NCI-H187 (cell line): ENCODE results near the gene ZNF394.
A peak's percentile ranks its signal among the peaks of the same experiment; 100 is the strongest.

ENCODE experiments used
- DNase-seq, 2 experiments: peaks; one replicate each; lab custom pipeline; 2025; lab: John Stamatoyannopoulos, UW

The ZNF394 gene

GRCh38 chr7:99493823-99494222, 6.3 kb downstream of the ZNF394 start:
- DNase-seq: no peak

GRCh38 chr7:99490878-99491277, 9.2 kb downstream of the ZNF394 start:
- DNase-seq: no peak

DNA sequence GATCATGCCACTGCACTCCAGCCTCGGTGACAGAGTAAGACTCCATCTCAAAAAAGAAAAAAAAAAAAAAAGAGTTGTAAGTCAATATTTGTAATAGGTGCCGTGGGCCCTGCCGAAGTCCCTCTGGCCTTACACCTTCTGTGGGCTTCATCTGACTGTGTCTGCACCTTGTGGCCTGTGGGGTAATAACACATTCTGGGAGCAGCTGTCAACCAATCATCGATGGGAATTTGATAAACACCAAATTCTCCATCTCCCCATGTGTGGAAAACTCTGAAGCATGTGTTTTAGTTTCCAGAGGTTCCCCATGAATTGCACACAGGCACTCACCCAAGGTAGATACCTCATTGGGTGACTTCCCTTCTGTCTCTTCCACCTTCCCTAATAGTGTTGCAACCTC, 10.8 kb downstream of the ZNF394 start:
- DNase-seq: no peak

DNA sequence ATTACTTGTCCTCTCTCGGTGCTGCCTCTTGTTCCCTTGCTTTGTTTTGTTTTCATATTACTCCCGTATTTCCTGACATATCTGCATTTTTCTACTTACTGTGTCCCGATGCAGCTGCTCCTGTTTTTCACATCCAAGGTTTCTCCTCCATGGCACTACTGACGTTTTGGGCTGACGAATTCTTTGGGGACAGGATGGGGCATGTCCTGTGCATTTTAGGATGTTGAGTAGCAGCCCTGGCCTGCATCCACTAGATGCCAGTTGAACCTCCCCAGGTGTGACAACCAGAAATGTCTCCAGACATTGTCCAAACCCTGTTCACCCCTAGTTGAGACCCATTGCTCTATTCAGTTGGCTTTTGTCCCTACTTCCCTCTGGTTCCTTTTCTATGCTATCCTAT, 15.0 kb downstream of the ZNF394 start:
- DNase-seq: no peak

DNA sequence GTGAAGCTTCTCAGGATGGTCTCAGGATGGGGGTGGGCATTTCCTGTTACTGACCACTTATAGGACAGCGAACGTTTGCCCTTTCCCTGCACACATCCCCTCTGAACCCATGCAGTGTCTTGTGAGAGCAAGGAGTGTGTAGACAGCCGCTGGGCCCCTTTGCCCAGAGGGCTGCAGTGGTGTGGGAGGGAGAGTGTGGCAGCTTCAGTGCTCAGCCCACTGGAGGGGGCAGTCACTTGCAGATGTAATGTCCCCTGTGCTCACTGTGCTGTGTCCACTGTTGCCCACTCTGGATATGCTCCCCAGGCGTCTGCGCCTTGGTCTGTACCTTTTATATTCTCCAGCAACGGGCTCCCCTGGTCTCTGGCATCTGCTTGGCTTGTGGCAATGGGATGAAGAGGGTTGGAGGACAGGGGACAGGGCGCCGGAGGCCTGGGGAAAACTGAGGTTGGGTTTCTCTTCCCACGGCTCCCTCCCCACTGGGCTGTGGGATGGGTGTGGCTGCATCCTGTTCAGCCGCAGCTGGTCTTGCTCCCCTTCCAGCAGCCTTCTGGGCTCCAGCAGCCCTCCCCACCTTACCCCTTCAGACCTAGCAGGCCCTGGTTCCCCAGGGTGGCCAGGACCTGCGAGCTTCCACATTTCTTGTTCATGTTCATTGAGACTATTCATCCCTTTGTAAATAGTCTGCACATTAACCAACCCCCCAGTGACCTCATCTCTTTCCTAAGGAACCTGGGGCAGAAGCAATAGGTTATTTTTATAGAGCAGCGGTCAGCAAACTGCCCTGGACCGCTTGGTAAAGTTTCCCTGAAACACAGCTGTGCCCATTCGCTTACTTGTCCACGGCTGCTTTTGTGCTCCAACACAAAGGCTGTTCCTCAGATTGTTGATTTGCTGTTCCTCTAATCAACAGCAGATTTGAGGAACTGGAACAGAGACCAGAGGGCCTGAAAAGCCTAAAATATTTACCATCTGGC, 21.3 kb downstream of the ZNF394 start:
- DNase-seq: no peak

DNA sequence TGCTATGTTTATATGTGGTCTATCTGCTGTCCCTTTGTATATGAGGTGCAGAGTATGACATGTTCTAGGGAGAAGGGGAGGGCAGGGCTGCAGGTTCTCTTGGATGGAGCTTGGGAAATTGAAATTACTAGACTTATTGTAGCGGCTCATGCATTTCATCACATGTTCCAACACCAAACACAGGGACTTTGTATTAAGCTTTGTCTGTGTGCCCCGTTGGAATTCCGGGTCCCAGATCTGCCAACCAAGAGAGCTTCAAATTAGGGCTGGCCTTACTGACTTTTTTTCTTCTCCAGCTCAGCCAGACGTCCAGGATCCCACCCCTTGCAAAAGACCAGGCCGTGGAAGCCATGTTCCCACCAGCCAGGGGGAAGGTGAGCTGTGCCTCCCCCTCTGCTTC, 24.0 kb downstream of the ZNF394 start:
- no peak for DNase-seq

- DNase-seq: no peak
These were observed 26.8 kb downstream of the ZNF394 start for GRCh38 chr7:99473315-99473596.

DNA sequence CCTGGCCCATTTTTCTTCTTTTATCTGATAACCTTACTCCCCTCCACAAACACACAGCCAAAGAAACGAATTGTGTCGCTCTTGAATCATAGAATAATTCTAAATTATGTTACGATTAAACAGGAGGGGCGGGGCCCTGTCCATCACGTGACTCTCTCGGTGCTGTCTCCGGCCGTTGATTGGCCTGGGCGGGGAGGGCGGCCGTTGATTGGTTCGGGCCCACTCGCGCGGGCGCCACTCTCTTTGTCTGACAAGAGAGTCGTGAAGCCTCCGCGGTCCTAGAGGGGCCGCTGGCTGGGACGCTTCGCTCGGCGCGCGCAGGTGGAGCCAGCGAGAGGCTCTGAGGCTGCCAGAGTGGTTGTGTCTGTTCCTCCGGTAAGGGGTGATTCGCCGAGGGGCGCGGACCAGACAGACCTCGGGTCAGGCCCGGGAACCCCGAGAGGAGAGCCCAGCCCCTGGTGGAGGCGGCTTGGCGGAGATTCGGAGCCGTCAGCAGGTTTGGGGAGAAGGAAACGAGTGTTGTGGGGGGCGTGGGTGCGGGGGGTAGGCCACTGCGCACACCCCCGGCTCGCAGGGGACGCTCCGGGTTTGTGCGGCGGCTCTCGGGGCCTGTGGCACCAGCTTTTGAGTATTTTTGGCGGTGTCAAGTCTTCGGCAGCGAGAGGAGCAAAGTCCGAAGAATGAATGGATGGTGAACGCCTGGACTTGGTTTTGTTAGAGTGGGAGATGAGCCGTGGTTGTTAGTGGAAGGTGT, 27.3 kb downstream of the ZNF394 start, which contains the start of gene ZNF789:
Gene ZNF789 (plus strand): TSS at position 330 of the 754 bp plus-strand sequence. CDS start 3,567 bp downstream, outside the sequence.
- DNase-seq: peak; percentile 92 to 98

GRCh38 chr7:99469381-99470065, 30.6 kb downstream of the ZNF394 start:
- DNase-seq: no peak

- no peak for DNase-seq
These were observed 31.7 kb downstream of the ZNF394 start for GRCh38 chr7:99468336-99468918.

GRCh38 chr7:99465421-99465768, 34.7 kb downstream of the ZNF394 start:
- DNase-seq: no peak

DNA sequence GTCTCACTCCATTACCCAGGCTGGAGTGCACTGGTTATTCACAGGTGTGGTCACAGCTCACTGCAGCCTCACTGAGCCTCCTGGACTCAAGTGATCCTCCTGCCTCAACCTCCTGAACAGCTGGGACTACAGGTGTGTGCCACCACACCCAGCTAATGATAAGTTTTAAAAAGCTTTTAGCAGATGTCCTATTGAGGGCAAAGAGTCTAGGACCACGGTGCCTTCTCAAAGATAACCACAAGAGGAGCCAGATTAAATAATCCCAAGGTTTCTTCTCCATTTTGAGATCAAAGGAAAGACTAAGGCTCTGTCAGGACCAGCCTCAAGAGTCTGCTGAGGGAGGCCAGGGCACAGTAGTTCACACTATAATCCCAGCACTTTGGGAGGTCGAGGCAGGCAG, 38.9 kb downstream of the ZNF394 start:
- DNase-seq: no peak

- DNase-seq: no peak
These were observed 39.4 kb downstream of the ZNF394 start for GRCh38 chr7:99460651-99461050.

GRCh38 chr7:99459087-99459486, 41.0 kb downstream of the ZNF394 start:
- DNase-seq: no peak

GRCh38 chr7:99457650-99458493, 42.2 kb downstream of the ZNF394 start:
- DNase-seq: no peak

GRCh38 chr7:99457050-99457649, 42.9 kb downstream of the ZNF394 start:
- no peak for DNase-seq

- DNase-seq: no peak
These were observed 43.8 kb downstream of the ZNF394 start for GRCh38 chr7:99456288-99456687.

DNA sequence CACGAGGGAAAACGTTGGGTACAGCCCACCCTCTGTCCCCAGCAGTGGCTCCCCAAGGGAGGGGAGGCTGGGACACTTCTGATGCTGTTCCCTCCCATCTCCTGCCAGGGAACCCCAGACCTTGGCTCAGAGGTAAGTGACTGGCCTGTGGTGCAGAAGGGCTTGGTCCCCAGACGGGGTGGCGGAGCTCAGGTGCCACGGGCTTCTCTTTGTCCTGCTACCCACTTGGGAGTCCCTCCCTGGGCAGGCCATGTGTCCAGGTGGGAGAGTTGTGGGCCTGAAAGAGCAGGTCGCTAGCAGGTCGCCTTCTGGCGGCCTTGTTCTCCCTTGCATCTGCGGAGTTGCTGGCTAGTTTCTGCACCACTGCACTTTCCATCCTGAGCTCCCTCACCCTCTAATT, 44.2 kb downstream of the ZNF394 start:
- DNase-seq: no peak

GRCh38 chr7:99453105-99453504, 47.0 kb downstream of the ZNF394 start:
- DNase-seq: no peak

GRCh38 chr7:99452541-99452940, 47.5 kb downstream of the ZNF394 start:
- DNase-seq: no peak

DNA sequence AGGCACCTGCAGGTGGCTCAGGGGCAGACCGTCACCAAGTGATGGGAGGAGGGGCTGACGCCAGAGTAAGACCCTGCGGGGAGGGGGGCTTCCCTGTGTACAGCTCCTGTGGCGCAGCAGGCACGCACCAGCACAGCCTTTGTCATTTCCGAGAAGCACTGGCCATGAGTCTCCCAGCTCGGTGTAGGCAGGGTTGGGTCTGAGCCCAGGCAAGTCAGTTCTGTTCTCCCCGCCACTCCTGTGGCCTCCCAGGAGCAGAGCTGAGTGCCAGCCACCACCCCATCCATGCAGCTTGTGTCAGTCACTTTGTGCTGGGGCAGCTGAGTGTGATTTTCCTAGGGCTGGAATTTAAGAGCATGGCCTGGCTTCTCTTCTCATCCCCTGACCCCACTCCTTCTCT, 48.1 kb downstream of the ZNF394 start:
- DNase-seq: no peak
